Hematopoietic multipotent progenitor cell treated with erythropoietin and hydrocortisone succinate and interleukin-3 and kit ligand, for 15 days (in vitro differentiated cells): ENCODE data around the gene ZFP62.
A peak's percentile ranks its signal among the peaks of the same experiment; 100 is the strongest.

Source experiments
- DNase-seq: peaks from one replicate; pipeline ENCODE4 v3.0.0-alpha.2; 2015; ENCODE audit warnings: low spot score

Gene ZFP62

GRCh38 chr5:180868960-180869359 lies 7.9 kb upstream of the ZFP62 start:
- peak; percentile 78 for DNase-seq

GRCh38 chr5:180866985-180867384 lies 5.9 kb upstream of the ZFP62 start:
- no peak for DNase-seq

GRCh38 chr5:180865981-180866695 lies 5.1 kb upstream of the ZFP62 start:
- DNase-seq, result no peak

- no peak for DNase-seq
Measured at GRCh38 chr5:180862645-180863044, 1.6 kb upstream of the ZFP62 start.

- peak; percentile 53 for DNase-seq
Measured at GRCh38 chr5:180860273-180860886, 696 bp downstream of the ZFP62 start.

GRCh38 chr5:180858586-180858985 lies 2.5 kb downstream of the ZFP62 start:
- no peak for DNase-seq

GRCh38 chr5:180853848-180854176 lies 7.3 kb downstream of the ZFP62 start:
- no peak for DNase-seq

GRCh38 chr5:180853121-180853847 lies 7.8 kb downstream of the ZFP62 start:
- DNase-seq, result no peak

- DNase-seq, result no peak
Measured at GRCh38 chr5:180852495-180852894, 8.6 kb downstream of the ZFP62 start.

- no peak for DNase-seq
Measured at GRCh38 chr5:180850434-180851078, 10.5 kb downstream of the ZFP62 start.

- no peak for DNase-seq
Measured at GRCh38 chr5:180849827-180850226, 11.2 kb downstream of the ZFP62 start.

- no peak for DNase-seq
Measured at GRCh38 chr5:180848878-180849277, 12.2 kb downstream of the ZFP62 start.

- no peak for DNase-seq
Measured at GRCh38 chr5:180848265-180848664, 12.8 kb downstream of the ZFP62 start.

GRCh38 chr5:180847026-180847425 lies 14.1 kb downstream of the ZFP62 start:
- no peak for DNase-seq

GRCh38 chr5:180844858-180845257 lies 16.2 kb downstream of the ZFP62 start:
- DNase-seq, result no peak

GRCh38 chr5:180844432-180844831 lies 16.6 kb downstream of the ZFP62 start:
- no peak for DNase-seq

GRCh38 chr5:180839935-180840334 lies 21.1 kb downstream of the ZFP62 start:
- no peak for DNase-seq

- DNase-seq, result no peak
Measured at GRCh38 chr5:180839227-180839626, 21.8 kb downstream of the ZFP62 start.

- DNase-seq, result no peak
Measured at GRCh38 chr5:180837478-180837877, 23.6 kb downstream of the ZFP62 start.

GRCh38 chr5:180832638-180833068 lies 28.4 kb downstream of the ZFP62 start:
- no peak for DNase-seq

GRCh38 chr5:180831139-180832093 lies 29.7 kb downstream of the ZFP62 start:
- DNase-seq, result peak; percentile 78
